Endothelial cell of umbilical vein (primary cell): ENCODE data around the gene TMEM106C.

Experiments
- CTCF ChIP-seq, 2 donors: IDR thresholded peaks; 1 replicate in 1 of 2; 2 replicates in 1 of 2; pipeline ENCODE4 v1.5.1; 2011; ENCODE audit warnings: low read length in 2 of 2, mild to moderate bottlenecking in 2 of 2, moderate library complexity in 2 of 2, control low read depth in 1 of 2, inconsistent platforms in 1 of 2, low read depth in 1 of 2; ENCODE audit not compliant: insufficient read depth in 1 of 2; ENCODE audit errors: extremely low read depth in 1 of 2
- EZH2 ChIP-seq: IDR thresholded peaks from 2 replicates; pipeline ENCODE4 v1.6.1; 2012; ENCODE audit warnings: borderline replicate concordance, low read depth, mild to moderate bottlenecking, moderate library complexity, low read length, inconsistent platforms; ENCODE audit not compliant: severe bottlenecking
- POLR2A ChIP-seq: IDR thresholded peaks from 2 replicates; pipeline ENCODE4 v1.6.1; 2012; ENCODE audit warnings: low read depth, mild to moderate bottlenecking, control low read depth, low read length

GRCh38 chr12:48017496-48017895 lies 54.1 kb downstream of the TMEM106C start:
- TF ChIP-seq CTCF (IDR thresholded peaks at IDR 0.05; ENCODE audit: extremely low read depth in 1 of 2, insufficient read depth in 1 of 2, low read depth in 1 of 2, low read length in 2 of 2) (no peak), POLR2A (no peak), EZH2 (no peak)
